ENCODE data around the gene HECTD4. TPM values are rescaled to one million over a fixed set of nuclear protein-coding genes. Genes with fewer than 3 reads are reported as not detected.

The HECTD4 gene
- total RNA-seq, 1 experiment from 2014 or later, result 30.0 TPM

GRCh38 chr12:112305951-112306350 is 76.3 kb downstream of the HECTD4 start:
- no peak overlapping the region for H4K5ac ChIP-seq (ENCODE audit: insufficient read length, low read depth, low read length)
- no peak overlapping the region for H3K18ac ChIP-seq (ENCODE audit: insufficient read length, low read depth, low read length)
- TF ChIP-seq, protein P1, sequence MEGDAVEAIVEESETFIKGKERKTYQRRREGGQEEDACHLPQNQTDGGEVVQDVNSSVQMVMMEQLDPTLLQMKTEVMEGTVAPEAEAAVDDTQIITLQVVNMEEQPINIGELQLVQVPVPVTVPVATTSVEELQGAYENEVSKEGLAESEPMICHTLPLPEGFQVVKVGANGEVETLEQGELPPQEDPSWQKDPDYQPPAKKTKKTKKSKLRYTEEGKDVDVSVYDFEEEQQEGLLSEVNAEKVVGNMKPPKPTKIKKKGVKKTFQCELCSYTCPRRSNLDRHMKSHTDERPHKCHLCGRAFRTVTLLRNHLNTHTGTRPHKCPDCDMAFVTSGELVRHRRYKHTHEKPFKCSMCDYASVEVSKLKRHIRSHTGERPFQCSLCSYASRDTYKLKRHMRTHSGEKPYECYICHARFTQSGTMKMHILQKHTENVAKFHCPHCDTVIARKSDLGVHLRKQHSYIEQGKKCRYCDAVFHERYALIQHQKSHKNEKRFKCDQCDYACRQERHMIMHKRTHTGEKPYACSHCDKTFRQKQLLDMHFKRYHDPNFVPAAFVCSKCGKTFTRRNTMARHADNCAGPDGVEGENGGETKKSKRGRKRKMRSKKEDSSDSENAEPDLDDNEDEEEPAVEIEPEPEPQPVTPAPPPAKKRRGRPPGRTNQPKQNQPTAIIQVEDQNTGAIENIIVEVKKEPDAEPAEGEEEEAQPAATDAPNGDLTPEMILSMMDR (conservative IDR thresholded peaks at IDR 0.05), result no peak
- no peak overlapping the region for H2AK5ac ChIP-seq (ENCODE audit: insufficient read length, low read length)
- no peak overlapping the region for H4K8ac ChIP-seq (replicated peaks; ENCODE audit: insufficient read length, low read depth, low read length)
- no peak overlapping the region for H2BK20ac ChIP-seq (ENCODE audit: low read depth, low read length, poor library complexity, severe bottlenecking)
- no peak overlapping the region for H3K4ac ChIP-seq (ENCODE audit: low read depth, low read length)
- Mint-ChIP-seq H3K27ac (no peak overlapping the region), H3K4me3 (no peak overlapping the region), H3K4me1 (0 out of 4 replicates have a peak, but pooled peaks cover 0 to 3% of the 10 kb centered on the region in 2 experiments), H3K9me3 (no peaks in the 10 kb centered on the region), H3K36me3 (ENCODE audit: insufficient read depth in 1 of 3, low read depth in 3 of 3) (peaks cover 0 to 26% (median 8%) of the 10 kb centered on the region in 3 experiments; a peak in 5 of 7 replicates), H3K27me3 (ENCODE audit: low read depth) (no peaks in the 10 kb centered on the region)
- no peaks in the 10 kb centered on the region for H3K79me1 ChIP-seq (ENCODE audit: insufficient read depth, low read depth, low read length, poor library complexity, severe bottlenecking)
- no peak overlapping the region for H3K9ac ChIP-seq (ENCODE audit: extremely low read depth, insufficient read length, low read length)
- H3K23me2 ChIP-seq (ENCODE audit: insufficient read length, low read depth, low read length, poor library complexity, severe bottlenecking), result no peaks in the 10 kb centered on the region
- no peak overlapping the region for H3K4me2 ChIP-seq (ENCODE audit: insufficient read depth, insufficient read length, low read length)
- no peak overlapping the region for H3K14ac ChIP-seq (ENCODE audit: insufficient read depth, low read length)
- H4K91ac ChIP-seq (ENCODE audit: insufficient read length, low read depth, low read length), result no peak overlapping the region
- no peak overlapping the region for H3T11ph ChIP-seq (ENCODE audit: low read length)
- no peaks in the 10 kb centered on the region for H3K4me1 ChIP-seq (ENCODE audit: insufficient read depth, low read length)
- H3K79me2 ChIP-seq (ENCODE audit: insufficient read depth, low read length), result no peaks in the 10 kb centered on the region
- H2BK15ac ChIP-seq (ENCODE audit: low read depth, low read length), result no peak overlapping the region
- H3K27ac ChIP-seq (ENCODE audit: insufficient read length, low read depth, low read length), result no peak overlapping the region
- no peak overlapping the region for H2BK120ac ChIP-seq (ENCODE audit: low read depth, low read length, poor library complexity, severe bottlenecking)
- H2BK5ac ChIP-seq (ENCODE audit: insufficient read length, low read length), result no peak overlapping the region
- H3K23ac ChIP-seq (ENCODE audit: insufficient read length, low read depth, low read length), result no peak overlapping the region
- no peaks in the 10 kb centered on the region for H3K27me3 ChIP-seq (ENCODE audit: insufficient read depth, low read length)
- DNase-seq, result no peak
- no peak overlapping the region for H3K56ac ChIP-seq (ENCODE audit: insufficient read length, low read depth, low read length)
- no peak overlapping the region for H2BK12ac ChIP-seq (ENCODE audit: insufficient read length, low read depth, low read length)
- H3K9me3 ChIP-seq (ENCODE audit: control insufficient read depth, low read depth, low read length), result no peaks in the 10 kb centered on the region
- H2AFZ ChIP-seq (ENCODE audit: low read length), result no peak overlapping the region
- no peaks in the 10 kb centered on the region for H4K20me1 ChIP-seq (ENCODE audit: control insufficient read depth, insufficient read depth, insufficient read length)
- no CpG with 5 or more reads among the region's 3 CpGs for WGBS (ENCODE audit: extremely low coverage, insufficient read length, low lambda C conversion rate)

Data from H9 (cell line).